Measurements from ENCODE around the gene PAK5. TPM values are rescaled to one million over a fixed set of nuclear protein-coding genes. Genes with fewer than 3 reads are reported as not detected.

The PAK5 gene
- total RNA-seq, 1 donor from 2014 or later: 0.16 TPM

GRCh38 chr20:9831032-9831431 lies 7.8 kb downstream of the PAK5 start:
- TF ChIP-seq CTCF (IDR thresholded peaks at IDR 0.05; ENCODE audit: insufficient read depth, low read depth, low read length) (no peak), EZH2 (IDR thresholded peaks at IDR 0.05; ENCODE audit: insufficient read depth, low read length) (no peak)
- Mint-ChIP-seq H3K36me3 (ENCODE audit: low read depth, unreplicated experiment) (no peaks in the 10 kb centered on the region), H3K9me3 (ENCODE audit: unreplicated experiment) (no peaks in the 10 kb centered on the region), H3K4me3 (ENCODE audit: unreplicated experiment) (no peak overlapping the region), H3K4me1 (ENCODE audit: low read depth, unreplicated experiment) (peaks cover 4% of the 10 kb centered on the region), H3K27ac (ENCODE audit: unreplicated experiment) (no peak overlapping the region), H3K27me3 (ENCODE audit: low read depth, unreplicated experiment) (peaks cover 11% of the 10 kb centered on the region)
- Histone ChIP-seq H3K27ac (ENCODE audit: low read depth, low read length) (no peak overlapping the region), H4K20me1 (ENCODE audit: insufficient read depth, low read length) (no peaks in the 10 kb centered on the region), H3K4me3 (ENCODE audit: insufficient read depth, low read depth, low read length) (no peak overlapping the region), H3K4me1 (ENCODE audit: insufficient read depth, low read length) (no peaks in the 10 kb centered on the region), H3K27me3 (ENCODE audit: insufficient read depth, low read length) (no peaks in the 10 kb centered on the region), H3K79me2 (ENCODE audit: insufficient read depth, low read length) (no peaks in the 10 kb centered on the region), H3K9ac (ENCODE audit: low read length) (no peak overlapping the region), H3K4me2 (ENCODE audit: low read length) (no peak overlapping the region), H3K9me3 (ENCODE audit: insufficient read depth, low read depth, low read length) (no peaks in the 10 kb centered on the region), H2AFZ (ENCODE audit: low read depth, low read length) (no peak overlapping the region), H3K36me3 (ENCODE audit: insufficient read depth, low read length) (no peaks in the 10 kb centered on the region)
- no peak for FAIRE-seq
- no peak for DNase-seq (ENCODE audit: low read depth)

GRCh38 chr20:9829835-9830234 lies 9.0 kb downstream of the PAK5 start:
- Histone ChIP-seq H3K9me3 (ENCODE audit: insufficient read depth, low read depth, low read length) (no peaks in the 10 kb centered on the region), H3K4me3 (ENCODE audit: insufficient read depth, low read depth, low read length) (no peak overlapping the region), H3K79me2 (ENCODE audit: insufficient read depth, low read length) (no peaks in the 10 kb centered on the region), H3K4me1 (ENCODE audit: insufficient read depth, low read length) (no peaks in the 10 kb centered on the region), H2AFZ (ENCODE audit: low read depth, low read length) (no peak overlapping the region), H4K20me1 (ENCODE audit: insufficient read depth, low read length) (no peaks in the 10 kb centered on the region), H3K27ac (ENCODE audit: low read depth, low read length) (no peak overlapping the region), H3K36me3 (ENCODE audit: insufficient read depth, low read length) (no peaks in the 10 kb centered on the region), H3K27me3 (ENCODE audit: insufficient read depth, low read length) (no peaks in the 10 kb centered on the region), H3K9ac (ENCODE audit: low read length) (no peak overlapping the region), H3K4me2 (ENCODE audit: low read length) (no peak overlapping the region)
- no peak overlapping the region for H3K4me3 Mint-ChIP-seq (ENCODE audit: unreplicated experiment)
- H3K36me3 Mint-ChIP-seq (ENCODE audit: low read depth, unreplicated experiment): no peaks in the 10 kb centered on the region
- no peaks in the 10 kb centered on the region for H3K9me3 Mint-ChIP-seq (ENCODE audit: unreplicated experiment)
- peaks cover 4% of the 10 kb centered on the region for H3K4me1 Mint-ChIP-seq (ENCODE audit: low read depth, unreplicated experiment)
- no peak overlapping the region for H3K27ac Mint-ChIP-seq (ENCODE audit: unreplicated experiment)
- H3K27me3 Mint-ChIP-seq (ENCODE audit: low read depth, unreplicated experiment): peaks cover 2% of the 10 kb centered on the region
- no peak for DNase-seq (ENCODE audit: low read depth)
- no peak for FAIRE-seq
- TF ChIP-seq CTCF (IDR thresholded peaks at IDR 0.05; ENCODE audit: insufficient read depth, low read depth, low read length) (no peak), EZH2 (IDR thresholded peaks at IDR 0.05; ENCODE audit: insufficient read depth, low read length) (no peak)

- H3K27ac ChIP-seq (ENCODE audit: low read depth, low read length): no peak overlapping the region
- no peak for FAIRE-seq
Observed at GRCh38 chr20:9817654-9818053, 21.2 kb downstream of the PAK5 start.

More at GRCh38 chr20:9817654-9818053, 21.2 kb downstream of the PAK5 start:
- Histone ChIP-seq H2AFZ (ENCODE audit: low read depth, low read length) (no peak overlapping the region), H3K79me2 (ENCODE audit: insufficient read depth, low read length) (no peaks in the 10 kb centered on the region), H4K20me1 (ENCODE audit: insufficient read depth, low read length) (no peaks in the 10 kb centered on the region), H3K4me3 (ENCODE audit: insufficient read depth, low read depth, low read length) (no peak overlapping the region), H3K9me3 (ENCODE audit: insufficient read depth, low read depth, low read length) (no peaks in the 10 kb centered on the region), H3K9ac (ENCODE audit: low read length) (no peak overlapping the region), H3K4me1 (ENCODE audit: insufficient read depth, low read length) (no peaks in the 10 kb centered on the region), H3K36me3 (ENCODE audit: insufficient read depth, low read length) (no peaks in the 10 kb centered on the region), H3K4me2 (ENCODE audit: low read length) (no peak overlapping the region), H3K27me3 (ENCODE audit: insufficient read depth, low read length) (no peaks in the 10 kb centered on the region)
- no peak for DNase-seq (ENCODE audit: low read depth)
- Mint-ChIP-seq H3K9me3 (ENCODE audit: unreplicated experiment) (no peaks in the 10 kb centered on the region), H3K27ac (ENCODE audit: unreplicated experiment) (no peak overlapping the region), H3K36me3 (ENCODE audit: low read depth, unreplicated experiment) (no peaks in the 10 kb centered on the region), H3K4me1 (ENCODE audit: low read depth, unreplicated experiment) (no peaks in the 10 kb centered on the region), H3K4me3 (ENCODE audit: unreplicated experiment) (no peak overlapping the region), H3K27me3 (ENCODE audit: low read depth, unreplicated experiment) (no peaks in the 10 kb centered on the region)
- TF ChIP-seq CTCF (IDR thresholded peaks at IDR 0.05; ENCODE audit: insufficient read depth, low read depth, low read length): no peak
- TF ChIP-seq EZH2 (IDR thresholded peaks at IDR 0.05; ENCODE audit: insufficient read depth, low read length): no peak
